Astrocyte of the cerebellum (primary cell): ENCODE results near the gene ANKZF1.

ENCODE experiments used
- DNase-seq: peaks from one replicate; pipeline ENCODE4 v3.0.0-alpha.2; 2011; ENCODE audit warnings: low read depth
- H3K4me3 ChIP-seq: 2 replicates; pipeline ENCODE4 v1.5.1; 2011; ENCODE audit warnings: mild to moderate bottlenecking, low read depth, low read length, moderate library complexity
- CTCF ChIP-seq: IDR thresholded peaks from 2 replicates; pipeline ENCODE4 v1.5.1; 2012; ENCODE audit warnings: low read length, low read depth, moderate library complexity, mild to moderate bottlenecking; ENCODE audit errors: missing control alignments
- in situ Hi-C: cut with HindIII; loops from 2 replicates; pipeline ENCODE4 v1.10.0; 2017; ENCODE audit warnings: low sequenced_read_pairs

The ANKZF1 gene

GRCh38 chr2:219209236-219210195 is 20.1 kb upstream of the ANKZF1 start:
- no peak overlapping the region for H3K4me3 ChIP-seq
- in situ Hi-C loops: no loop called here
- TF ChIP-seq CTCF: no peak
- DNase-seq: no peak

- in situ Hi-C loops: no loop called here
Observed at GRCh38 chr2:219210196-219210885, 19.3 kb upstream of the ANKZF1 start.

GRCh38 chr2:219210886-219211362 is 18.7 kb upstream of the ANKZF1 start:
- no peak overlapping the region for H3K4me3 ChIP-seq
- in situ Hi-C loops: no loop called here
- TF ChIP-seq CTCF: no peak
- no peak for DNase-seq

More at GRCh38 chr2:219210196-219210885, 19.3 kb upstream of the ANKZF1 start:
- TF ChIP-seq CTCF: no peak
- no peak overlapping the region for H3K4me3 ChIP-seq
- no peak for DNase-seq

- in situ Hi-C loops: no loop called here
- no peak for DNase-seq
- no peak for TF ChIP-seq CTCF
Observed at GRCh38 chr2:219213026-219213415, 16.6 kb upstream of the ANKZF1 start.

GRCh38 chr2:219213486-219214071 is 16.0 kb upstream of the ANKZF1 start:
- DNase-seq: no peak
- H3K4me3 ChIP-seq: no peak overlapping the region
- in situ Hi-C loops: no loop called here
- TF ChIP-seq CTCF: no peak

More at GRCh38 chr2:219213026-219213415, 16.6 kb upstream of the ANKZF1 start:
- H3K4me3 ChIP-seq: no peak overlapping the region

GRCh38 chr2:219214141-219214540 is 15.5 kb upstream of the ANKZF1 start:
- DNase-seq: no peak
- TF ChIP-seq CTCF: no peak
- no peak overlapping the region for H3K4me3 ChIP-seq
- in situ Hi-C loops: no loop called here
